GM18867 (cell line): Measurements from ENCODE around the gene OR2L8.
A peak's percentile ranks its signal among the peaks of the same experiment; 100 is the strongest.

Source experiments
- ATAC-seq: cut with Tn5 transposase; IDR thresholded peaks from one replicate; pipeline ENCODE4 v1.9.1; 2021; ENCODE audit warnings: mild to moderate bottlenecking, moderate library complexity; ENCODE audit not compliant: unreplicated experiment

OR2L8 gene

GRCh38 chr1:247966532-247967204 is 18.0 kb downstream of the OR2L8 start:
- ATAC-seq: peak; percentile 93

DNA sequence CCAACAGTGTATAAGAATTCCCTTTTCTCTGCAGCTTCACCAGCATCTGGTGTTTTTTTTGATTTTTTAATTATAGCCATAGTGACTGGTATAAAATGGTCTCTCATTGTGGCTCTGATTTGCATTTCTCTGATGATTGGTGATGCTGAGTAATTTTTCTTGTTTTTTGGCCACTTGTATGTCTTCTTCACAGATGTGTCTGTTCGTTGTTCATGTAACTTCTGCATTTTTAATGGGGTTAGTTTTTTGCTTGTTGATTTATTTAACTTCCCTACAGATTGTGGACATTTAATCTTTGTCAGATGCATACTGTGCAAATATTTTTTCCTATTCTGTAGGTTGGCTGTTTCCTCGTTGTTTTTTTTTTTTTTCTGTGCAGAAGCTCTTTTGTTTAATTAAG is 44.3 kb downstream of the OR2L8 start:
- ATAC-seq: no peak

- ATAC-seq: no peak
Measured at GRCh38 chr1:247998811-247999210, 50.2 kb downstream of the OR2L8 start.
